Superior temporal gyrus (tissue), 1 donor: ENCODE results near the gene IL1RL2.

Experiments used
- DNase-seq: peaks from one replicate; pipeline ENCODE4 v3.0.0-alpha.2; 2016; ENCODE audit errors: extremely low spot score

IL1RL2 gene

DNA sequence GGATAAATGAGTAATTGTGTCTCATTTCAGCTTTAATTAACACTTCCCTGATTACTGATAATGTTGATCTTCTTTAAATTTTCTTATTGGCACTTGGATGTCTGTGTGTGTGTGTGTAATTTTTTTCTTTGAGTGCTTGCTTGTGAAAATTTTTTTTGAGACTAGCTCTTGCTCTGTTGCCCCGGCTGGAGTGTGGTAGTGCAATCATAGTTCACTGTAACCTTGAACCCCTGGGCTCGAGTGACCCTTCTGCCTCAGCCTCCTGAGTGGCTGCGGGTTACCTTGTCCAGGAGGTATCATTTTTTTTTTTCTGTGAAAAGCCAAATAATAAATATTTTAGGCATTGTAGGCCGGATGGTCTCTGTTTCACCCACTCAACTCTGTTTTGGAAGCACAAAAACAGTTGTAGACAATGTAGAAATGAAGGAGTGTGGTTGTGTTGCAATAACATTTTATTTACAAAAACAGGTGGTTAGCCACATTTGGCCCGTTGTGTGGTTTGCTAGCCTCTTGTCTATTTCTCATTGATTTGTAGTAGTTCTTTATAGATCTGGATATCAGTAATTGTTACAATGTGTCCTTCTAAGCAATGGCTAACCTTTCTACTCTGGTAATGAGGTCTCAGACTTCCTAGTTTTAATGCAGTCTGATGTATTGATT, 7.9 kb downstream of the IL1RL2 start:
- DNase-seq = no peak

DNA sequence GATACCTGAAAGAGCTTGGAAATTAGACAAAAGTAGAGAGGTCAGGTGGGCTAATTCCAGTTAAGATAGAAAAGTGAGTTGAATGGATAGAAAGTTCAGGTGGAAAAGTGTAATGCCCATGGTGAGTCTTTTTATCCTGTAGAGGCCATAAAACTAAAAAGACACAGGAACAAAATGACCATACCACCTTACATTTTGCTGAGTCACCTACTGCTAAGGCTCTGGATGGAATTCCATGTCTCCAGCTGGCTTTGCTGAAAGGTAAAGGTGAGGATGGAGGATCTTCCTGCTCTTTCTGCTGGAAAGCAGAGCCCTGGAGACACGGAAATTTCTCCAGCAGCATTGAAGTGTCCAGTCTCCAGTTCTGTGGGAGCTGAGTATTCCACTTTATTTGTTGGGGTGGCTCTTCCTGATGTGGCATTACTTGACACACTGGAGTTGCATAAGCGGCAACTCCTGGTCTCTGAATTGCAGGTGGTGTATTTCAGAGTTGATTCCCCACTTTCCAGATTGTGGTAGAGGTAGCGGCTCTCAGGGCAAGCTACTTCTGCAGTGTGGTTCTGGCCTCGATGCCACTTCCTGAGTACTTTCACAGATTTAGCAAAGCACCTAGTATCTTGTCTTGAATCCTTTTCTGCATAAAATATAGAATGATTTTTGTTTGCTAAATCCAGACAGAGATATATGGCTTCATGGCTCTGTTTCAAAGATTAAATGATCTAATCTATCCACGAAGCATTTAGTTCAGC, 10.7 kb downstream of the IL1RL2 start:
- DNase-seq = no peak

DNA sequence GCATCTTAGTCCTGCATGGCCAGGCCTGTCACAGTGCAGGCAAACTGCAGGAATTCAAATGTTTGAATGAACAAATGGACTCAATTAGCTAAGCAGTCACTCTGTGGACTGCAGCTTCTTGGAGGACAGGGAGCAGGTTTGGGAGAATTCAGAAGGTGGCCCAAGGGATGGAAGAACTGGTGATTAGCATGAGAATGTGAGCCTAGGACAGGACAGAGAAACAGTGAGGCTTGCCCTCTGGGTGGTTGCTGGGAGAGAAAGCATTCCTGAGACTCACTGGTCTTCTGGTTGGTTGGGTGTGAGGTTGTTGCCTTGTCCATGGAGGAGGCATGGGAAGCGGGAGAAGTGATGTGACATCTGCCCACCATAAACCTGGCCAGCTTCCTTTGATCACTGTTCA, 13.7 kb downstream of the IL1RL2 start:
- DNase-seq = no peak

DNA sequence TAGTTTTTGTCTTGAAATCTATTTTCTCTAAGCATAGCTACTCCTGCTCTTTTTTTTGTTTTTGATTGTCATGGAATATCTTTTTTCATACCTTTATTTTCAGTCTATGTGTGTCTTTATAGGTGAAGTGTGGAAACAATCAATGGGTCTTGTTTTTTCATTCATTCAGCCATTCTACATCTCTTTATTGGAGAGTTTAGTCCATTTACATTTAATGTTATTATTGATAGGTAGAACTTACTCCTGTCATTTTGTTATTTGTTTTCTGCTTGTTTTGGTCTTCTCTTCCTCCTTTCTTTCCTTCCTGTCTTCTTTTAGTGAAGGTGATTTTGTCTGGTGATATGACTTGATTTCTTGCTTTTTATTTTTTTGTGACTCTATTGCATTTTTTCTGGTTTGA, 17.8 kb downstream of the IL1RL2 start:
- DNase-seq = no peak

DNA sequence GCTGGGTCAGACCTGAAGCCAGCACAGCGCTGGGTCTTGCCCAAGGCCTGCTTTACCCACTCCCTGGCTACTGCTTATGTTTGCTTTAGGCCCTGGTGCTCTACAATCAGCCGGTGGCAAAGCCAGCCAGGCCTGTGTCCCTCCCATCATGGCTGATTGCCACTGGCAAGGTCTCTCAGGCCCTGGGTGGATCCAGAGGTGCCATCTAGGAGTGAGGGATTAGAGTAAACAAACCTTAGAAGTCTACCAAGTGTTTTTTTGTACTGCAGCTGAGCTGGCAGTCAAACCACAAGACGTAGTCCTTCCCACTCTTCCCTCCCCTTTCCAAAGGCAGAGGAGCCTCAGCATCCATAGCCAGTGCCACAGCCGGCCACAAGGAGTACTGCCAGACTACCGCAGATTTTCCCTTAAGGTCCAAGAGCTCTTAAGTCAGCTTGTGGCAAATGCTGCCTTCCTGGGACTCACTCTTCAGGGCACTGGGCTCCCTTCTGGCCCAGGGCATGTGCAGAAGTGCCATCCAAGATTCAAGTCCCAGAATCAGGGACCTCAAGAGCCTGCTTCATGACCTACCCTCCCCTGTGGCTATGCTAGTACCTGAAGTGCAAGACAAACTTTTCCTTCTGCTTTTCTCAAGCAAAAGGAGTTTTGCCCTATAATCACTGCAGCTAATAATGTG, 20.0 kb downstream of the IL1RL2 start:
- DNase-seq = no peak

- DNase-seq = no peak
Measured at GRCh38 chr2:102208774-102209173, 22.0 kb downstream of the IL1RL2 start.

GRCh38 chr2:102209474-102209873, 22.7 kb downstream of the IL1RL2 start:
- no peak for DNase-seq

GRCh38 chr2:102217032-102217431, 30.2 kb downstream of the IL1RL2 start:
- DNase-seq = no peak

GRCh38 chr2:102224824-102225739, 38.3 kb downstream of the IL1RL2 start:
- DNase-seq = no peak

GRCh38 chr2:102226171-102226570, 39.3 kb downstream of the IL1RL2 start:
- DNase-seq = no peak

DNA sequence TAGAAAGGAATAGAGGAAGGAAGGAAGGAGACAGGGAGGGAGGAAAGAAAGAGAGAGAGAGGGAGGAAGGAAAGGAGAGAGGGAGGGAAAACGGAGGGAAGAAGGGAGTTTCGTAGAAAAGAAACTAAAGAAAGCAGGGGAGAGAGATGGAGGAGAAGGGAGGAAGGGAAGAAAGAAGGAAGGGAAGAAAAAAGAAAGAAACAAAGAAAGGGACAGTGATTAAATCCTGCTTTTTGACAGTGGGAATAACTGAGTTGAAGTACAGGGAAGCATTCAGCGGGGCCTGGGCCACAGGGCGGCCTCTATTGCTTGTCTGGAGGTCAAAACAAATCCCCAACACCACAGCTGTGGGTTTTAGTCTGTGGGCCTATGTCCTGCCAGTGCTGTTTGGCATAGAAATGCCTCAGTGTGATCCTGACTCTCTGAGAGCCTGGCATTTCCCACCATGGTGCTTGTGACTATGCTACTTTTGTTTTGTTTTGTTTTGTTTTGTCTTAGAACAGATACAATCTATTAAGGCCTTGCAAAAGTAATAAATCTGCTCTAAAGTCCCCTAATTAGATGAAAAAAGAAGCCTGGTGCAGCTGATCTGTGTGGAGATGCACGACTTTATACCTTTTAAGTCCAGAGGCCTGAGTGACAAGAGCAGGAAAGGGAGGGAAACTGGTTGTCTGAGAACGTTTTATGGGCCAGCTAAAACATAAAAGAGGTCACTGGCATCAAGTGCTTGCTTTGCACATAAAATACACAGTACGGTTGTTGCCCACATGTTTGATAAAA, 40.0 kb downstream of the IL1RL2 start:
- peak; percentile 67 for DNase-seq

DNA sequence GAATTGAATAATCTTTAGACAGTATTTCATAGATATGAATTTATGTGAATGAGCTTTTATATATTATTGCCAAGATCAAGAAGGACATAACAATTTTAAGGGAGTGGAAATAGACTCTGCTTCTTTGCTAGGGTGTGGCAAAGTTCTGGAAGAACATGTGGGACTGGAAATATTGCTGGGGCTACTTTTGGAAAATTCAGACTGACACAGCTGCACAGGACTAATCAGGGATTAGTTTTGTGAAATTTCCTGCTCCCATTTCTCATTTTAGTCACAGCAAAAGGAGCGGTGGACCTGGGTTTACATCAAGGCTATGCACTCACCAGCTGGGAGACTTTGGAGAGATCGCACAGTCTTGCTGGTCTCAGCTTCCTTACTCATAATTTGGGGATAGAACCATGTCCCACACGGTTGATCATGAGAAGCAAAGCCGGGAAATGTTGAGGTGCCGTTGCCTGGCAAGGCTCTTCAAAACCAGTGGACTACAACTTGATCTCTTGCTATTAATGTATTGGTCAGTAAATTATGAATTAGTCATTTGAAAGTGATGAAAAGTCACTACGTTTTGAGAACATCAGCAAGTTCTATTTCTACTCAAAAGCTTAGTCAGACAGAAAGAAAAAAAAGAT, 42.4 kb downstream of the IL1RL2 start:
- no peak for DNase-seq

- no peak for DNase-seq
Measured at GRCh38 chr2:102230410-102230909, 43.6 kb downstream of the IL1RL2 start.

GRCh38 chr2:102233132-102233884, 46.5 kb downstream of the IL1RL2 start:
- DNase-seq = no peak

DNA sequence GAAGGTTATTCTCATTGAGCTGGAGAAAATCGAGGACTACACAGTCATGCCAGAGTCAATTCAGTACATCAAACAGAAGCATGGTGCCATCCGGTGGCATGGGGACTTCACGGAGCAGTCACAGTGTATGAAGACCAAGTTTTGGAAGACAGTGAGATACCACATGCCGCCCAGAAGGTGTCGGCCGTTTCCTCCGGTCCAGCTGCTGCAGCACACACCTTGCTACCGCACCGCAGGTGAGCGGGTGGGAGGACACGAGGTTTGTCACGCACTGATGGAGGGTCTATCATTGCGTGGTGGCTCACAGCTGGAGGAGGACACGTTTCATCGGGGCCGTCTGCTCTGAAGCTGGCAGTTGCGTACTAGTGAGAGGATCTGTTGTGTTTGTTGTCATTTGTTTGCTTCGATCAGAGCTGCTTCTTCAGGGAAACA, 48.2 kb downstream of the IL1RL2 start:
- no peak for DNase-seq

DNA sequence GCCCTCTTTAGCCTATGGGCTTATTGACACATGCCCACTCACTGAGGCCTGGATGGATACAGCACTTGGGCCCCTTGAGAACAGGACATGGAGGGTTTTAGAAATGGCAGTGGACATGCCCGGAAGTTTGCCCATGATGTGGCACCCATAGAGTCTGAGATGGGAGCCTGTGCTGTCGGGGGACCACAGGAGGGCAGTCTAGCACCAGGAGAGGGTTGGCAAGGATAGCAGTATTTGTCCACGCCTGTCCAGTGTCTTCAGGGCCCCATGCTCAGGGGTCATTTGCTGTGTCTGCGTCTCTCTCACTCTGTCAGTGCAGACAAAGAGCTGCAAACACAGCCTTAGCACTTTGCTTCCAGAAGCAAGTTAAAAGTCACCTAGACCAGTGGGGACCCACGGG, 48.7 kb downstream of the IL1RL2 start:
- no peak for DNase-seq

DNA sequence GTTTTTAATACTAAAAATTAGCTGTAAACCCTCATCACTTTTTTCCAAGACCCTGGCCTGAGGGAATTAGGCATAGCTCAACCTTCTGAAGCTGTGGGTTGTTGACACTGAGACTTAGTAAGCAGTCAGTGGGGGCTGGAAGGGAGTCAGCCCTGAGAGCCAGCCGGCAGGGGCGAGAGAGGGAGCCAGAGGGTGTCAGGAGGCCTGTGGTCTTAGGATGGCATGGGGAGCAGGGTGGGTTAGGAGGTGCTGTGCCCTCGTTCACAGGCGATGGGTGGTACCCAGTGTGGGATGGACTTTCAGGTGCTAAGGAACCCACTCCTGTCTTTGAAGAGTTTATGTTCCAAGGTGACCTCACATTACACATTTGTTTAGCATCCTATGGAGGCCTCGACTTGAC, 49.3 kb downstream of the IL1RL2 start:
- no peak for DNase-seq

DNA sequence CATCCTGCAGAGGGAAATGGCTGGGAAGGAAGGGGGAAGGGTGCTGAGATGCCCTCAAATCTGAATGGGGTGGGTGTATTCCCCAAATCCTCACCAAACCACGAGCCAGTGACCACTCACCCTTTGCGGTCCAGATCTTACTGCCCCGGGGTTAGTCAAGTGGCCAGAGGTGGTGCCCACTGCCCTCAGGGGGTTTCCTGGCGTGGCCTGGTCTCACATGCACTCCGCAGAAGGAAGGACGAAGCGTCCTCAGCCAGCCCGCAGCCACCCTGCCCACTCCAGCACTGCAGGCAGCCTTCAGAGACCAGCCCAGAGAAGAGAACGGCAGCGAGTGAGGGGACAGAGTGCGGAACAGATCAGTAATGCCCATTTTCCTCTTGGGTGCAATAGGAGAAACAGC, 50.4 kb downstream of the IL1RL2 start:
- DNase-seq = no peak

DNA sequence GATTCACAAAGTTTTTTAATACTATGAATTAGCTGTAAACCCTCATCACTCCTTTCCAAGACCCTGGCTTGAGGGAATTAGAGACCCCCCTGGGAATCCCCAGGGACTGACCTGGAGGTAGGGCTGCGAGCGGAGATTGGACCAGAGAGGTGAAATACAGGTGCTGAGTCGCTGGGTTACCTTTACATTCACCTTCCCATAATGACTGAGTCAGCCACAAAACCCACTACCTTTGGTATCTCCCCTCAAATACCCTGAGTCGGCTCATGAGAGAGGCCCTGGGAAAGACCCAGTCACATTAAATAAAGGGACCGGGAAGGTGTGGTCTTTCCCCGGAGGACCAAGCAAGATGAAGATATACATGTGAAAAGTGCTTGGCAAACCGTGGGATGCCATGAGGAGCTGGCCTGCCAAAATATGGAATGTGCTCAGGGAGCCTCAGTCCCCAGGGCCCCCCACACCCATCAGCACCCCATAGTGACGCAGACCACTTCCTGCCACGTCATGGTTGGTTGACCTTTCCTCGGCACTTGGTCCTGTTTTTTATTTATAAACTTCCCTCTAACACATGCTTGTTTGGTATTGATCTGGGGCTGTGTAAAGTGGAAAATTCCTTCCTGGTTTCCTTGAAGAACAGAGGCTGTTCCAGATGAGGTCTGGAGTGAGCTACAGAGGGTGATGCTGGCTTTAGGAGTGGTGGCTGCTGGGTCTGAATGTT, 51.4 kb downstream of the IL1RL2 start:
- no peak for DNase-seq
